GM21723 (cell line): ENCODE results near the gene TCF19.

ENCODE experiments used
- ATAC-seq: cut with Tn5 transposase; IDR thresholded peaks from one replicate; pipeline ENCODE4 v1.9.1; 2021; ENCODE audit warnings: mild to moderate bottlenecking, moderate library complexity; ENCODE audit not compliant: unreplicated experiment

The TCF19 gene, protein sequence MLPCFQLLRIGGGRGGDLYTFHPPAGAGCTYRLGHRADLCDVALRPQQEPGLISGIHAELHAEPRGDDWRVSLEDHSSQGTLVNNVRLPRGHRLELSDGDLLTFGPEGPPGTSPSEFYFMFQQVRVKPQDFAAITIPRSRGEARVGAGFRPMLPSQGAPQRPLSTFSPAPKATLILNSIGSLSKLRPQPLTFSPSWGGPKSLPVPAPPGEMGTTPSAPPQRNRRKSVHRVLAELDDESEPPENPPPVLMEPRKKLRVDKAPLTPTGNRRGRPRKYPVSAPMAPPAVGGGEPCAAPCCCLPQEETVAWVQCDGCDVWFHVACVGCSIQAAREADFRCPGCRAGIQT

DNA sequence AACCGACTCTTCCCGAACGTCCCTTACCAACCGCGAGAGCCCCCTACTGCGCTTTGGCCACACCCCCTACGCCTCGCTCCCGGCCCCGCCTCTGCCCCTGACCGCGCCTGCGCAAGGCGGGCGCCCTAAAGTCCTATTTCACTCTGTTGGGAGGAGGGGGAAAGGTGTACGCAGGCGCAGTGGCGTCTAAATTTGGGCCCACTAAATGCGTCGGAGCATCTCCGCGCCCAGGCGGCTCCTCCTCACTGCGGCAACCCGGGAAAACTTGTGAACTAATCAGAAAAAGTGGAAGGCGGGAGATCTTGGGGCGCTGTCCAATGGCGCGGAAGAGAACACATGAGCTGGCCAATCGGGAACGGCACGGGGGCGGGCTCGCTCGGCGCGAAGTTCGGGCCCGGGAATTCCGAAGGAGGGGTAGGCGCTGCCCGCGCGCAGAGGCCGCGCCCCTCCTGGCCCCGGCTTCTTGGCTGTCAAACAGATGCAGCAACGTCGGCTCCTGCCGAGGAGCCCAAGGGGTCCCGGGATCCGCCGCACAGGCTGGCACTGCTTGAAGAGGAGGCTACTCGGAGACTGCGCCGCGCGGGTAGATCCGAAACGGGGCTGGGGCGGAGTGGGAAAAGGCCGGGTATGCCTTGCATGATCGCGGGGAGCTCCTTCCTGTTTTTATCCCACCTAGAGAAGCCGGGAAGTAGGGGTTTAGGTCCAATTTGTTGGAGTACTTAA, at the start of gene TCF19:
TCF19 (plus strand) TSS at position 450 of the 723 bp plus-strand sequence. CDS start 881 bp downstream, outside the sequence.
- peak; percentile 79 for ATAC-seq

DNA sequence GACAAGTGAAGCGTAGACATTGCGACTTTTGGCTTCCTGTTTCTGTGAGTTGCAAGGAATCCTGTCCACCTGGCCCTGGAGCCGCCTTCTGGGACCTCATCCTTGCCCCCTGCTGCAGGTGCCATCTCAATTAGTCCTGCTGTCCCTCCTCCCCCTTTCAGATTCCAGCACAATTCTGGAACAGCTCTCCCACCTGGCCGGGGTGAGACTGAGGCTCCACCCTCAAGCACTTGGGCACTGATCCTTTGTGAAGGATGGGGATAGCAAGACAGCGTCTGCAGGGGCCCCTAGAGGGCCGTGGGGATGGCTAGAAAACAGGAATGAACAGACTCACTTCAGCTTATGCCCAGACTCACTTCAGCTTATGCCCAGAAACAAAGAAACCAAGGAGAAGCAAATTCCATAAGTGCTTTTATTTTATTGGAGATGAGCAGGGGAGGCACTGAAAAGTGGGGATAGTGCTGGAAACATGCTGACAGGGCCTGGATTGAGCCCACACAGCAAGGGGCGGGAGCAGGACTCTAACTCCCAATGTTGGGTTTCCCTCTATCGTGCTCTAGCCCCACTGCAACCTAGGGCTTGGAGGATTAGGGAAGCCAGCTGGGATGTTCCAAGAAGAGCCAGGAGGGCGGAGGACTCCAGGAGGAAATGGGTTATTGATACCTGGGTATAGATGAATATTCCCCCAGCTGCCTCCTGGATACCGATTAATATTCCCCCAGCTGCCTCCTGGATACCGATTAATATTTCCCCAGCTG, 47.4 kb upstream of the TCF19 start:
- ATAC-seq, result no peak

DNA sequence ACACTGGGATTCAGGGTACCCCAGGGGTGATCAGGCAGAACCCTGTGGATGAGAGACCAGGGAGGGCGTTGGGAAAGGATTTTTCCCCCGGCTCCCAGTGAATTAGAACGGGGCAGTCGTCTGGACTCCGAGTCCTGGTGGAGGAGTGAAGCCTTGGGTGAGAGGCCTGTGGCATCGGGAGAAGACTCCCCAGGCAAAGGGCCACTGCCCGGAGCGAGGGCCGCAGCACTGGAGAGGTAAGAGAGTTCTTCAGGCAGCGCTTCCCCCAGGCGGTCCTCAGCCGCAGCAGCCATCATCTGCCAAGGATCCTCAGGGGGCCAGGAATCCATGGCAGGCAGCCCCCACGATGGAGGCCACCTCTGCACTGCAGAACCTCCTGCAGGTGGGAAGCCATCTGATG, 46.7 kb upstream of the TCF19 start:
- no peak for ATAC-seq

DNA sequence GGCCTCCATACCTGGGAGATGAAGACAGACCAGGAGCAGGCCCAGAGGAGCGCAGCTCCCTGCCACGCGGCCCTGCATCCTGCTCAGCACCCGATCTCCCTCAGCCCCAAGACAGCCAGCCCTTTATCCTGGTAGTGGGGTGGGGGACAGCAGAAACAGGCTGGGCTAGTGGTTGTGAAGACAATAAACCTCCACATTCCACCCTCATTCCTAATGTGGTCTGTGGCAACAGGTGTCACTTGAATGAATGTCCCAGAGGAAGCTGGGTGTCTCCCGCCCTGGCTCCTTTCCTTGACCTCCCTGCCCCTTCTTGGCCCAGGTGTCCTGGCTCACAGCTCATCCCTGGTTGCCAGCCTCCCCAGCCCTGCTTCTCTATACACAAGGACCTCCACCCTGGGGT, 45.9 kb upstream of the TCF19 start, which contains the start of gene C6orf15:
C6orf15 (minus strand) TSS at position 98 of the 400 bp plus-strand sequence; CDS start at position 78, 20 bp downstream.
- no peak for ATAC-seq

DNA sequence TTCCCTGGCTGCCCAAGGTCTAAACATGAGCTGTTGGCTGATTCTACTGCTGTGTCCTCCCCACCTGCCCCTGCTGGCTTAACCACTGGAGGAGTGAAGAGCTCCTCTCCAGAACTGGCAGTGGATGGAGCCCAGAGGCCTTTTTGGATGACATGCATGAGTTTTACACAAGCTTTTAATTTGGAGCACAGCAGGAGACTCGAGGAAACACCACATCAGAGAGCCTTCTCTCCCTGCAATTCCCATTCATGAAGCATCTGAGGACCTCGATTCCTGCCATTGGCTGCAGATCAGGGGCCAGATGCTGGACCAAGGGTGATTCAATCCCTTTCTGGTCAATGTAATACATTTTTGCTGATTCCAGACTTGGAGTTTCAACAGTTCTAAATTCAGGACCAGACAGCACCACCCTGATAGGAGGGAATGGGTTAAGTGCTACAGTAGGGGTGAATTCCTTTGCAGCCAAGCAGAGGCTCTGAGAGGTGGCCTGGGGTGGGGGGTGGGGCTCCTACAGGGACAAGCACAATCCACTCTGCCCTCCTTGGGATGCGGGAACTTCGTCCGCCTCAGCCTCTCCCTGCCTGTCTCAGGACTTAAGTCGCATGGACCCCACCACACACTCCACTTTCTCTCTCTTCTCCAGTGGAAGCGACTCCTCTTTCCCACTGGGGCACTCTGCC, 44.4 kb upstream of the TCF19 start:
- ATAC-seq, result no peak

DNA sequence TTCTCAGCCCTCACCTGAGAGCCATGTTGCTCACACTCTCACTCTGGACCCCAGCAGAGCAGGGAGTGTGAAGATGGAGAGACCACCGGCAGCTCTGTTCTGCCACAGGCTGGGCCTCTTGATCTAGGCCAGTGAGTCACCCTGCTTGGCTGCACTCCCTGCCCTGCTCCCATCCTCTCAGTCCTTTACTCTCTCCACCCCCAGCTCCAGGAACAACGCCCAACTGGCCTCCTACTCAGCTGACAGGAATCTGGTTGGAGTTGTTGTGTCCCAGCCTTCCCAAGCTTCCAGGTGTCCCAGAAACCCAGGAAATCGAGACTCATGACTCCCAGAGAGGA, 43.9 kb upstream of the TCF19 start, which contains the start of gene PSORS1C1:
PSORS1C1 (plus strand) TSS at position 260 of the 338 bp plus-strand sequence. CDS start 14,833 bp downstream, outside the sequence.
- ATAC-seq, result no peak

DNA sequence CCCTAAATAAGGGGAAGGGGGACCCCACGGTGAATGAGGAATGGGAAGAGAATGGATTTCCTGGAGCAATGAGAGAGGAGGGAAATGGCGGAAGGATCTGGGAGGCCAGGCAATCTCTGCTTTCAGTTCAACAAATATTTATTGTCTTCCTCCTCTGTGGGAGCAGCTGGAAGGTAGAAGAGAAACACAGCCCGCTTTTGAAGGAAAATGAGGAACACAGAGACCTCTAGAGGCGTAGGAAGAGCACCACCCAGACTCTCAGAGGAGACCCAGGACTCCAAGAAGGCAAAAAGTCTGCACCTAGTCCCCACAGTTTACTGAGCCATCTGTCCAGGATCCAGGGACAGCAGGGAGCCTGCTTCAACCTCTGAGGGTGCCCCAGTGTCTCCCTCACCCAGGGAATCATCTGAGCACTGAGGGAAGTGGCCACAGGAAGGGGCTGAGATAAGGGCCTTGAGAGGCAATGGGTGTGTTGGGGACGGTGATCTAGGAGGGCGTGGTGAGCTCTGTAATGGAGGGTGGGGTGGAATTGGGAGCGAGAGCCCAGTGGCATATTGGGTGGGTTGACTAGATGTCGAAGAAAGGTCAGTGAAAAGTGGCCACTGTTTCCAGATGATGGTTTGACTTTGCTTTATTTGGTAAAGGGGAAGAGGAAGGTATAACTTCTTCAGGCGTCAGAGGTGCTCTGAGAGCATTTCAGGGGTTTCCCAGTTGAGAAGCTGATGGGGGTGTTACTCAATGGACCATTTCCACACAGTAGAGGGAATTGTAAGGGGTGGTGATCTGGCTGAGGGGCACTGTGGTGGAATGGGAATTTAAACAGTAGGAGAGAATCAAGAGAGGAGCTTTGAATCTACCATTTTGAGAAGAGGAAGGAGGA, 43.2 kb upstream of the TCF19 start:
- ATAC-seq, result no peak

DNA sequence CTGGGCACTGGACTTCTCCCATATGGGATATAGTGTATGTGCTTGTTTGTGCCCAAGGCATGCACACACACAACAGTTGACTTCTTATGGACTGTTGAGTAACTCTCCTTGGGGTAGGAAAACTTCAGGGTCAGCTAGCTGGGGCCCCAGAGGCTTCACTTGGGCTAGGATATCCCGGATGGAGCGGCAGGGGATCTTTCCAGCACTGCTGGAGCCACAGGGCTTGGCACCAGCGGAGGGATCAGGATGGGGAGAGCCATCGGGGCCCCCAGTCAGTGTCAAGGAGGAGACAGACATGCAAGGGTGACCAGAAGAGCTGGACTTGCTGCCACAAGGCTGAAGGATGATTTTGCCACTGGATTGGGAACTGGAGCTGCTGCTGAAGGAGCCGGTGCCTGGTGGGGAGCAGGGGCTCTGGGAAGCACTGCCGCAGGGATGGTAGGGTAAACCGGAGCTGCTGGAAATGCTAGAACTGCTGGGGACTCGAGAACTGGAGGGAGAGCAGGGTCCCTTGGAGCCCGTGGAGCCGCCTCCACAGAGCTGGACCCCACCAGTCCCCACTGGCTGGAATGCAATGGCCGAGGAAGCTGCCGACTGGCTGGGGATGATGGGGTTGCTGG, 42.3 kb upstream of the TCF19 start:
- no peak for ATAC-seq

DNA sequence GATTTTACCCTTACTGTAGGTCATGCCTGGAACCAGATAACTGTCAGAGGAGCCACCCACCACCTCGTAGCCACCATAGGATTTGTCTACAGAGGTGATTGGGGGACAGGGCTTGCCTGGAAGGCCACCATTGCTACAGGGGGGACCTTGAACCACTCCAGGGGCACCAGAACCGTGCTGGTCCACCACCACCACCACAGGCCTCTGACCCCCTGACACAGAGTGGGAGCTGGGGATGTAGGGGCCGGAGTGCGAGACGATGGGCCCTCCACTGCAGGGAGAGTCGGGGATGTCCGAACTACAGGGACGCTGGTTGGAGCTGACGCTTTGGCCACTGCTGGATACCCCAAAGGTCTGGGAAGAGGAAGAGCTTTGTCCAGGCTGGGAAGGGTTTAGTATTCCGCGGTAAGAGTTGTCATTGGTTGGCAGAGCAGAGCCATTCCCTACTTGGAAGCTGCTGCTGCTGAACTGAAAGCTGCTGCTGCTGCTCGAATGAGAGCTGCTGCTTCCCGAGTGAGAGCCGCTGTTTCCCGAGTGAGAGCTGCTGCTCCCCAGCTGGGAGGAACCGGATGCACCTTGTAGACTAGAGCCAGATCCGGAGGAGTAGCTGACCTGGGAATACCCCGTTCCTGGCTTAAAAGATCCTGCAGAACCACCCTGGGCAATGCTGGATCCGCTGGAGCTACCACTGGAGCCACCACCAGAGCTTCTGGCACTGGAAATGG, 41.6 kb upstream of the TCF19 start:
- ATAC-seq, result no peak

DNA sequence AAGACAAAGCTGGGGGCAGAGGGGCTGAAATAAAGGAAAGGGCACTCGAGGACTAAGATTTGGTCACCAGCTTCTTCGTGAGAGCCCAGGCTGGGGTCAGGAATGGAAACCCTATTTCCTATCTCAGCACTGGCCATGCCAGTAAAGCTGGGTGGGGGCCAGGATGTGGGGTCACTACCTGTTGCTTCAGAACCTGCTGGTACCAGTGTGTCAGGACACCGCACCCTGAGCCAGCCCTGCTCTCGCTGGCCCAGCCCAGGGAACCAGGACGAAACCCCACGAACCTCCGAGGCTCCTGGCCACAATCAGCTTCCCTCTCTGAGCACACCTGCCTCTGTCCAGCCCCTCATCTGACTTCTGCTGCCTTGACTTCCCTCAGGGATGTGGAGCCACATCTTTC, 40.2 kb upstream of the TCF19 start:
- no peak for ATAC-seq

DNA sequence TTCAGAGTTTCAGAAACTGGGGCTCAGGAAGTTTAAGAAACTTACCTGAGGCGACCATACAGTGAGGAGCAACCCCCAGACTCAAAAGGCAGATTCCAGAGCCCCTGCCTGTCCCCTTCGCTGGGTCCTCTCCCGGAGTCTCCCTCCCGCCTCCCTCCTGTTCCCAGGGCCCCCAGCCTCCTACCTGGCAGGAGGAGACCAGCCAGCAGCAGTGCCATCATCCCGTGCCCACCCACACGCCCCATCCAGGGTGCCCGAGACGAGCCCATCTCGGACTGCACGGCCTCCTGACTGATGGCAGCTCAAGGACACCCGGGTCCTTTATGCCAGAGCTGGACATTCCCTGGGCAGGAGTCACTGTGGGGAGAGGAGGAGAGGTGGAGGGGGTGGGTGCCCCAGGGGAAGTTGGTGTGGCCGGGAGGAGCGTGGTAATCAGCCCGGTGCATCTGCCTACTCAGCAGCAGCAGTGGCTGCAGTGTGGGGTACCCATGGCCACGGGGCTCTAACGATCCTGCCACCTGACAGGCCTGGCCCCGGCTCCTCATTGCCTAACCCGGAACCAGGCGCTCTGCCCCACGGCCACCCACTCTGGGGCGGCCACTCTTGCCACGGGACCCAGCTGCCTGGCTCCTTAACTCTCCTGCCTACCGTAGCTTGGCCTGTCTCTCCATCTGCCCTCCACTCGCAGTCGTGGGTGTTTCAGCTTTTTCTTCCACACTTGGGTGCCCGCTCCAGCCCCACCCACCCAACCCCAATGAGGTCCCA, 38.1 kb upstream of the TCF19 start, which contains the start of gene CDSN:
CDSN (minus strand) TSS at position 296 of the 765 bp plus-strand sequence; CDS start at position 269, 27 bp downstream.
- ATAC-seq, result no peak

DNA sequence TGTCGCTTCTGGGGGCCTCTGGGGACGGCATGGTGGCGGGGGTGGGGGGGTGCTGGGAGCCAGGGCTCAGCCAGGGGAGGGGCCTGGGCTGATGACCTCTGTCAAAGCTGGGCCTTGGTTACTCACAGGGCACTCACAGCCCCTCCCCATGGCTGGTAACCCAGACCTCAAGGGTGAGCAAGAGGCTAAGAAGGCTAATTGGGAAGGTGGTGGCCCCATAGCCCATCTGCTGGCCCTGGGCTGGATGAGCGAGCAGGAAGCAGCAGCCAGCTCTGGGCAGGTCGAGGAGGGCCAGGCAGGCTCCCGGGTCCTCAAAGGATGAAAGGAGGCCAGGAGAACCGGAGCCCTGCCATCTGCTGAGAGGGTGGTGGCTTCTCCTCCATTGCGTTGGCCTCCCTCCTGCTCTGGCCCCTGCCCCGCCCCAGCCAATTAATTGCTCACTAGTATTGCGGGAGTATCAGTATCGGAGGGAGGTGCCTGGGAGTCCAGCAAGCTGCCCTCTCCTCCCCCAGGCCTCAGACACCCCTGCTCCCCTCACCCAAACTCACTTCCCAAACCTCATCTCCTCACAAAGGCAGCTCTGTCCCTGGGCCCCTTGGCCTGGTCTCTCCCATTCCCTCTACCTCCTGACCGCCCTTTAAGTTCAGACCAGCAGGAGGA, 37.1 kb upstream of the TCF19 start:
- no peak for ATAC-seq

DNA sequence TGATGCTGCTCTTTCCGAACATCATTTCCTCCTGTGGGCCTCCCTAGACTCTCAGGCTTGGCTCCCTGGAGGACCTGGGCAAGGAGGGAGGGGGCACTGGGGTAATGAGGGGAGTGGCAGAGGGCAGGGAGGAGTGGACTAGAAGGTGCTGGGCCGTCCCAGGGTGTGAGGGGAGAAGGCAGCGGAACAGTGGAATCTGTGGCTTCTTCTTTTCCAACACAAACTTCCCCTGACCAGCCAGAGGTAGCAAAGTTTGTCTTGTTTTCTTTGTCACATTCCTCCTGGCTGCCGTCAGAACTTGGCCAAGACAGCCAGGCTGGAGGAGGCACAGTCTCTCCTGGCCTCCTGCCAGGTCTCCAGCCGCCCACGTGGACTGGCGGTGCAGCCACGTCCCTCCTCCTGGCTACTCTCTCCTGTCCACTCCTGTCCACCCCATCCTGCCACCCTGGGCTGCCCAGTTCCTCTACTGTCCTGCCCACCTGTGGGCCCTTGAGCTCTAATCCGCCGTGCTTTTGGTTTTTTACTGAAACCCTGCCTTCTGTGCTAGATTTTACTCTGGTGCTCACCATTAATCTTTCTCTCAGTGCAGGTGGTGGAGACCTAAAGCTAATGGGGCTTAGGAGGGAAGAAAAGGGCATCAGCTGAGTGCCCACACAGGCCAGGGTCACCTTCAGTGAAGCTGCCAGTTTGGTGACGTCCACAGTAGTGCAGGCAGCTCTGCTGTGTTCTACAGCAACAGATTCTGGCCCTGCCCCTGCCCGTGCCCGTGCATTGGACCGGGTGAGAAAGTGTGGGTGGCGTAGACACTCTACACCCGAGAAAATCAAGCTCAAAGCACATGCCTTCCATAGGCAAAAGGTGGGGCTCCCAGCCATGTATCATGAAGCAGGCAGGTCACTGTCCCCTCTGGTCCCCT, 35.3 kb upstream of the TCF19 start:
- no peak for ATAC-seq

DNA sequence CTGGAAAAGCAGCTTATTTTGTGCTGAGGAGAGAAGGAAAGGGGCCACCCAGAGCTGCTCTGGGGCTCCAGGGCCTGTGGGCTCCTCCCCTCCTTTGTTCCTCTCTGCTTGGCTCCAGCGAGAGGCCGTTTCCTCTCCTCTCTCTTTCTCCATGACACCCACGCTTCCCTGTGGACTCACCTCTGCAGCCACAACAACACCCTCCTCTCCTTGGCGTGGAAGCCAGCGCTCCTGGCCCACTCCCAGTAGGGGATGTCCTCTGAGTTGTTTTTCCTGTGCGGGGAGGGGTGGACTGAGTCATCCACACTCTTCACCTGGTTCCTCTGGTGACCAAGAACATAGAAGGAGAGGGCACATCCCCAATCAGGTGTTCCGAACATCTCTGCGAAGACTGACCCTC, 33.2 kb upstream of the TCF19 start:
- no peak for ATAC-seq

DNA sequence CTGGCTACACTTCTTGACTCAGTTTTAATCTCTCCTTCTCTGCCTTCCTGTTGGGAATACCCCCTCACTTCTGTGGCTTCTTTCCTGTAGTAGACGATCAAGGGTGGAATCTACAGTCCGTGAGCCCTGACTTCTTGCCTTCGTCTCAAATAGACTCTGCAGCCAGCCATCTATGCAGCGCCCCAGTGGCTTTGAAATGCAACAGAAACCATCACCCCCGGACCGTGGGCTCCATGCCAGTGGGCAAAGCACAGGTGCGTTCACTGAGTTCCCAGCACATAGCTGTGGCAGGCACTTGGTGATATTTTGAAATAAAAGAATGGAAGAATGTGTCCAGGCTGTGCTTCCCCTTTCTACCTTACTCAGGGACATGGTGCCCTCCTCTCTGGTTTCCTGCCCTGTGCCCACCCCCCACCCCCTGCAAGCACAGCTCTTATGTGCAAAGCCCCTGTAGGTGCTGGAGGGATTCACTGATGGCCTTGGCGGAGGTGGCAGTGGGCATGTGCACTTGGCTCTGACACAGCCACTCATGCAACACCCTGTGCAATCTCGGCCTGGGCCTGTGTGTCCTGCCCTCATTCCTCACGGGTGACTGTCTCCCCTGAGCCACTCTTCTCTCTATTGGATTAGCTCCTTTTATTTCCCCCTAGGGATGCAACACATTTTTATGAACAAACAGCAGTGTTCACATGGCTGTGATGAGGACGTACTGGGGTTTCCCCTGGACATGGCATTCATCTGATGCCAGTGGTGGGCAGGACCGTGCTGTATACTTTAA, 32.6 kb upstream of the TCF19 start:
- ATAC-seq, result no peak
